ENCODE measurements around the gene CTNNA2.

CTNNA2 gene

GRCh38 chr2:79817288-79817687 lies 304.4 kb downstream of the CTNNA2 start:
- TF ChIP-seq GATA3 (IDR thresholded peaks at IDR 0.05; ENCODE audit: low read depth, low read length): no peak
- TF ChIP-seq GATA2 (IDR thresholded peaks at IDR 0.05; ENCODE audit: low read depth, low read length): no peak

- TF ChIP-seq GATA2 (IDR thresholded peaks at IDR 0.05; ENCODE audit: low read depth, low read length): no peak
- TF ChIP-seq GATA3 (IDR thresholded peaks at IDR 0.05; ENCODE audit: low read depth, low read length): no peak
These were observed 307.4 kb downstream of the CTNNA2 start for GRCh38 chr2:79820281-79820680.

GRCh38 chr2:79822136-79822535 lies 309.3 kb downstream of the CTNNA2 start:
- TF ChIP-seq GATA2 (IDR thresholded peaks at IDR 0.05; ENCODE audit: low read depth, low read length) (no peak), GATA3 (IDR thresholded peaks at IDR 0.05; ENCODE audit: low read depth, low read length) (no peak)

- no peak for TF ChIP-seq GATA3 (IDR thresholded peaks at IDR 0.05; ENCODE audit: low read depth, low read length)
- no peak for TF ChIP-seq GATA2 (IDR thresholded peaks at IDR 0.05; ENCODE audit: low read depth, low read length)
These were observed 311.4 kb downstream of the CTNNA2 start for GRCh38 chr2:79824086-79824786.

GRCh38 chr2:79827881-79828280 lies 315.0 kb downstream of the CTNNA2 start:
- TF ChIP-seq GATA2 (IDR thresholded peaks at IDR 0.05; ENCODE audit: low read depth, low read length) (no peak), GATA3 (IDR thresholded peaks at IDR 0.05; ENCODE audit: low read depth, low read length) (no peak)

GRCh38 chr2:79830501-79830900 lies 317.6 kb downstream of the CTNNA2 start:
- no peak for TF ChIP-seq GATA2 (IDR thresholded peaks at IDR 0.05; ENCODE audit: low read depth, low read length)
- TF ChIP-seq GATA3 (IDR thresholded peaks at IDR 0.05; ENCODE audit: low read depth, low read length): no peak

- no peak for TF ChIP-seq GATA2 (IDR thresholded peaks at IDR 0.05; ENCODE audit: low read depth, low read length)
- no peak for TF ChIP-seq GATA3 (IDR thresholded peaks at IDR 0.05; ENCODE audit: low read depth, low read length)
These were observed 319.1 kb downstream of the CTNNA2 start for GRCh38 chr2:79831961-79832360.

GRCh38 chr2:79832511-79833234 lies 319.8 kb downstream of the CTNNA2 start:
- TF ChIP-seq GATA3 (IDR thresholded peaks at IDR 0.05; ENCODE audit: low read depth, low read length) (no peak), GATA2 (IDR thresholded peaks at IDR 0.05; ENCODE audit: low read depth, low read length) (no peak)

GRCh38 chr2:79833235-79833878 lies 320.5 kb downstream of the CTNNA2 start:
- no peak for TF ChIP-seq GATA2 (IDR thresholded peaks at IDR 0.05; ENCODE audit: low read depth, low read length)
- TF ChIP-seq GATA3 (IDR thresholded peaks at IDR 0.05; ENCODE audit: low read depth, low read length): no peak

GRCh38 chr2:79835911-79836310 lies 323.1 kb downstream of the CTNNA2 start:
- no peak for TF ChIP-seq GATA3 (IDR thresholded peaks at IDR 0.05; ENCODE audit: low read depth, low read length)
- no peak for TF ChIP-seq GATA2 (IDR thresholded peaks at IDR 0.05; ENCODE audit: low read depth, low read length)

- no peak for TF ChIP-seq GATA3 (IDR thresholded peaks at IDR 0.05; ENCODE audit: low read depth, low read length)
- TF ChIP-seq GATA2 (IDR thresholded peaks at IDR 0.05; ENCODE audit: low read depth, low read length): no peak
These were observed 331.2 kb downstream of the CTNNA2 start for GRCh38 chr2:79844011-79844410.

GRCh38 chr2:79846878-79847277 lies 334.0 kb downstream of the CTNNA2 start:
- no peak for TF ChIP-seq GATA2 (IDR thresholded peaks at IDR 0.05; ENCODE audit: low read depth, low read length)
- TF ChIP-seq GATA3 (IDR thresholded peaks at IDR 0.05; ENCODE audit: low read depth, low read length): no peak

- TF ChIP-seq GATA3 (IDR thresholded peaks at IDR 0.05; ENCODE audit: low read depth, low read length): no peak
- no peak for TF ChIP-seq GATA2 (IDR thresholded peaks at IDR 0.05; ENCODE audit: low read depth, low read length)
These were observed 336.4 kb downstream of the CTNNA2 start for GRCh38 chr2:79849241-79849640.

GRCh38 chr2:79849949-79850348 lies 337.1 kb downstream of the CTNNA2 start:
- TF ChIP-seq GATA2 (IDR thresholded peaks at IDR 0.05; ENCODE audit: low read depth, low read length) (no peak), GATA3 (IDR thresholded peaks at IDR 0.05; ENCODE audit: low read depth, low read length) (no peak)

- TF ChIP-seq GATA2 (IDR thresholded peaks at IDR 0.05; ENCODE audit: low read depth, low read length): no peak
- TF ChIP-seq GATA3 (IDR thresholded peaks at IDR 0.05; ENCODE audit: low read depth, low read length): no peak
These were observed 338.1 kb downstream of the CTNNA2 start for GRCh38 chr2:79850912-79851311.

Data from SH-SY5Y (cell line).